Mesothelial cell of epicardium (in vitro differentiated cells): ENCODE results near the gene ANKRD33B. TPM values are rescaled to one million over a fixed set of nuclear protein-coding genes. Genes with fewer than 3 reads are reported as not detected.
"Not testable (repeated sequence)": the region's sequence is repeated elsewhere in the genome, so short reads cannot be mapped to it uniquely, and the experiment has no call there.

Source experiments
- DNase-seq, 2 experiments: peaks; one replicate each; pipeline ENCODE4 v3.0.0; 2021; ENCODE audit warnings: low spot score in 2 of 2; ENCODE audit not compliant: unreplicated experiment in 2 of 2
- H3K27ac Mint-ChIP-seq: 2 replicates; pipeline ENCODE4 v1.8.0; 2021; ENCODE audit warnings: mixed read lengths
- H3K27me3 Mint-ChIP-seq: 2 replicates; pipeline ENCODE4 v1.8.0; 2021; ENCODE audit warnings: low read depth, mixed read lengths
- H3K36me3 Mint-ChIP-seq: 2 replicates; pipeline ENCODE4 v1.8.0; 2021; ENCODE audit warnings: mixed read lengths
- H3K4me1 Mint-ChIP-seq: 2 replicates; pipeline ENCODE4 v1.8.0; 2021; ENCODE audit warnings: mixed read lengths
- H3K4me3 Mint-ChIP-seq: 2 replicates; pipeline ENCODE4 v1.8.0; 2021; ENCODE audit warnings: mild to moderate bottlenecking, moderate library complexity, mixed read lengths
- H3K9me3 Mint-ChIP-seq: 2 replicates; pipeline ENCODE4 v1.8.0; 2021; ENCODE audit warnings: mixed read lengths
- CTCF ChIP-seq: fragments of 200-600 bp; sonication (generic); IDR thresholded peaks from one replicate; pipeline ENCODE4 v1.5.0; 2021; ENCODE audit warnings: antibody characterized with exemption; ENCODE audit not compliant: unreplicated experiment
- total RNA-seq: library from RNA; stranded (reverse); gene quantifications from 3 replicates; pipeline ENCODE4 v1.2.1, GENCODE V29; 2021

ANKRD33B gene
- total RNA-seq, 1 donor from 2014 or later: 3.8 TPM

GRCh38 chr5:10630126-10630525, 66.3 kb downstream of the ANKRD33B start:
- H3K4me1 Mint-ChIP-seq: peaks cover 18% of the 10 kb centered on the region

GRCh38 chr5:10630744-10631143, 66.9 kb downstream of the ANKRD33B start:
- DNase-seq, H3K27me3 Mint-ChIP-seq, H3K27ac Mint-ChIP-seq, H3K9me3 Mint-ChIP-seq, H3K36me3 Mint-ChIP-seq, H3K4me3 Mint-ChIP-seq: not testable (repeated sequence)
- H3K4me1 Mint-ChIP-seq: peaks cover 18% of the 10 kb centered on the region

More at GRCh38 chr5:10630126-10630525, 66.3 kb downstream of the ANKRD33B start:
- H3K27me3 Mint-ChIP-seq: no peaks in the 10 kb centered on the region
- H3K36me3 Mint-ChIP-seq: no peaks in the 10 kb centered on the region
- TF ChIP-seq CTCF: no peak
- no peaks in the 10 kb centered on the region for H3K9me3 Mint-ChIP-seq
- H3K4me3 Mint-ChIP-seq: no peak overlapping the region
- H3K27ac Mint-ChIP-seq: no peak overlapping the region
- DNase-seq: no peak

- H3K9me3 Mint-ChIP-seq: no peaks in the 10 kb centered on the region
- no peaks in the 10 kb centered on the region for H3K27me3 Mint-ChIP-seq
- no peak for DNase-seq
- no peak for TF ChIP-seq CTCF
- no peak overlapping the region for H3K4me3 Mint-ChIP-seq
- H3K4me1 Mint-ChIP-seq: peaks cover 17% of the 10 kb centered on the region
- no peak overlapping the region for H3K27ac Mint-ChIP-seq
- H3K36me3 Mint-ChIP-seq: no peaks in the 10 kb centered on the region
These were observed 67.6 kb downstream of the ANKRD33B start for GRCh38 chr5:10631316-10631996.

GRCh38 chr5:10632110-10632761, 68.4 kb downstream of the ANKRD33B start:
- Mint-ChIP-seq H3K27ac (no peak overlapping the region), H3K36me3 (no peaks in the 10 kb centered on the region), H3K27me3 (peaks cover 2% of the 10 kb centered on the region), H3K4me1 (peaks cover 11% of the 10 kb centered on the region), H3K9me3 (no peaks in the 10 kb centered on the region), H3K4me3 (no peak overlapping the region)
- no peak for TF ChIP-seq CTCF
- DNase-seq: no peak

GRCh38 chr5:10633271-10634049, 69.6 kb downstream of the ANKRD33B start:
- no peak for DNase-seq
- Mint-ChIP-seq H3K9me3 (peaks cover under 1% of the 10 kb centered on the region), H3K27ac (no peak overlapping the region), H3K27me3 (peaks cover 2% of the 10 kb centered on the region), H3K36me3 (no peaks in the 10 kb centered on the region), H3K4me3 (no peak overlapping the region), H3K4me1 (peaks cover 5% of the 10 kb centered on the region)
- TF ChIP-seq CTCF: no peak

GRCh38 chr5:10634050-10634449, 70.2 kb downstream of the ANKRD33B start:
- Mint-ChIP-seq H3K4me1 (peaks cover 5% of the 10 kb centered on the region), H3K36me3 (no peaks in the 10 kb centered on the region), H3K27me3 (peaks cover 2% of the 10 kb centered on the region), H3K9me3 (peaks cover 4% of the 10 kb centered on the region), H3K4me3 (no peak overlapping the region), H3K27ac (no peak overlapping the region)
- TF ChIP-seq CTCF: no peak
- no peak for DNase-seq
